SK-N-MC (cell line): ENCODE data around the gene LCP2.

Experiments
- EZH2 ChIP-seq: fragments of 200-600 bp; sonication (generic); IDR thresholded peaks from one replicate; pipeline ENCODE4 v1.6.1; 2017; ENCODE audit warnings: antibody characterized with exemption
- FOXP2 ChIP-seq: optimal IDR thresholded peaks from 2 replicates; pipeline ENCODE3; 2011; ENCODE audit warnings: mild to moderate bottlenecking, moderate library complexity; ENCODE audit not compliant: insufficient read depth; ENCODE audit errors: extremely low read length, control extremely low read depth
- POLR2AphosphoS5 ChIP-seq: IDR thresholded peaks from 2 replicates; pipeline ENCODE4 v1.6.1; 2012; ENCODE audit warnings: mild to moderate bottlenecking, low read depth, low read length, borderline replicate concordance

- TF ChIP-seq POLR2AphosphoS5 (no peak), EZH2 (no peak), FOXP2 (no peak)
Measured at GRCh38 chr5:170330568-170331054, 33.0 kb upstream of the LCP2 start.
